Neural cell (in vitro differentiated cells): ENCODE data around the gene JHY. TPM values are rescaled to one million over a fixed set of nuclear protein-coding genes. Genes with fewer than 3 reads are reported as not detected.

Source experiments
- H2AFZ ChIP-seq: fragments of 200-600, 300-800 bp; sonication (generic), shearing (Covaris generic); 2 replicates; pipeline ENCODE4 v1.6.0; 2014; ENCODE audit warnings: low read depth, mild to moderate bottlenecking, antibody characterized with exemption, low read length, moderate library complexity
- H3F3A ChIP-seq: fragments of 200-600 bp; shearing (Covaris generic); 2 replicates; pipeline ENCODE4 v1.6.1; 2016; ENCODE audit warnings: mild to moderate bottlenecking, moderate library complexity, mixed read lengths, antibody characterized with exemption, low read length; ENCODE audit not compliant: insufficient read depth, poor library complexity, severe bottlenecking
- H3K27ac ChIP-seq: fragments of 200-600, 300-800 bp; sonication (generic), shearing (Covaris generic); 2 replicates; pipeline ENCODE4 v1.5.1; 2014; ENCODE audit warnings: mild to moderate bottlenecking, low read length, moderate library complexity
- H3K27me3 ChIP-seq: fragments of 300-800, 200-600 bp; sonication (generic), shearing (Covaris generic); 2 replicates; pipeline ENCODE4 v1.6.0; 2014; ENCODE audit warnings: mild to moderate bottlenecking, low read depth, low read length, moderate library complexity; ENCODE audit not compliant: insufficient read depth
- H3K36me3 ChIP-seq: fragments of 300-800, 200-600 bp; sonication (generic), shearing (Covaris generic); 2 replicates; pipeline ENCODE4 v1.5.1; 2014; ENCODE audit warnings: mild to moderate bottlenecking, antibody characterized with exemption, low read length, moderate library complexity; ENCODE audit not compliant: insufficient read depth
- H3K4me2 ChIP-seq: fragments of 300-800, 200-600 bp; sonication (generic), shearing (Covaris generic); 2 replicates; pipeline ENCODE4 v1.6.0; 2014; ENCODE audit warnings: mild to moderate bottlenecking, low read length
- H3K4me3 ChIP-seq: fragments of 300-800, 200-600 bp; sonication (generic), shearing (Covaris generic); 2 replicates; pipeline ENCODE4 v1.5.1; 2014; ENCODE audit warnings: mild to moderate bottlenecking, low read length, moderate library complexity
- H3K79me2 ChIP-seq: fragments of 200-600 bp; shearing (Covaris generic); replicated peaks from 2 replicates; pipeline ENCODE4 v1.6.0; 2014; ENCODE audit warnings: mild to moderate bottlenecking, low read length, moderate library complexity; ENCODE audit not compliant: insufficient read depth
- H3K9ac ChIP-seq: fragments of 300-800, 200-600 bp; sonication (generic), shearing (Covaris generic); 2 replicates; pipeline ENCODE4 v1.6.1; 2016; ENCODE audit warnings: mild to moderate bottlenecking, low read length, mixed read lengths
- H3K9me2 ChIP-seq: fragments of 200-600 bp; shearing (Covaris generic); 2 replicates; pipeline ENCODE4 v1.6.1; 2016; ENCODE audit warnings: mild to moderate bottlenecking, low read length, mixed read lengths; ENCODE audit not compliant: insufficient read depth
- H3K9me3 ChIP-seq: fragments of 200-600, 300-800 bp; sonication (generic), shearing (Covaris generic); 2 replicates; pipeline ENCODE4 v1.6.1; 2016; ENCODE audit warnings: mild to moderate bottlenecking, mixed run types, low read length, moderate library complexity, mixed read lengths
- H4K20me1 ChIP-seq: fragments of 200-600 bp; shearing (Covaris generic); 2 replicates; pipeline ENCODE4 v1.6.1; 2016; ENCODE audit warnings: mild to moderate bottlenecking, mixed run types; ENCODE audit not compliant: insufficient read depth
- EP300 ChIP-seq: fragments of 450-650 bp; conservative IDR thresholded peaks from 2 replicates; pipeline ENCODE4 v1.6.1; 2014; ENCODE audit warnings: antibody characterized with exemption, mild to moderate bottlenecking, moderate library complexity; ENCODE audit not compliant: poor library complexity, severe bottlenecking
- EZH2 ChIP-seq: fragments of 200-600, 300-800 bp; shearing (Covaris generic), sonication (generic); IDR thresholded peaks from 2 replicates; pipeline ENCODE4 v1.6.1; 2014; ENCODE audit warnings: antibody characterized with exemption, low read length, borderline replicate concordance, mild to moderate bottlenecking; ENCODE audit not compliant: insufficient read depth, poor library complexity, severe bottlenecking
- MXI1 ChIP-seq: fragments of 450-650 bp; conservative IDR thresholded peaks from 2 replicates; pipeline ENCODE4 v1.6.1; 2014; ENCODE audit warnings: antibody characterized with exemption, mild to moderate bottlenecking; ENCODE audit not compliant: poor library complexity, severe bottlenecking
- POLR2AphosphoS5 ChIP-seq: IDR thresholded peaks from 2 replicates; pipeline ENCODE4 v1.6.1; 2012
- RAD21 ChIP-seq: fragments of 450-650 bp; conservative IDR thresholded peaks from 2 replicates; pipeline ENCODE4 v1.6.1; 2014; ENCODE audit warnings: antibody characterized with exemption, mild to moderate bottlenecking, moderate library complexity
- SMC3 ChIP-seq: fragments of 450-650 bp; conservative IDR thresholded peaks from 2 replicates; pipeline ENCODE4 v1.6.1; 2014; ENCODE audit warnings: antibody characterized with exemption, mild to moderate bottlenecking, moderate library complexity; ENCODE audit not compliant: poor library complexity
- TAF1 ChIP-seq: IDR thresholded peaks from 2 replicates; pipeline ENCODE4 v1.6.1; 2012; ENCODE audit warnings: low read depth
- polyA plus RNA-seq: library from polyadenylated mRNA; depleted of rRNA; stranded (reverse); fragments of >200 nt; gene quantifications from 2 replicates; pipeline ENCODE4 v1.2.3, GENCODE V29; 2014
- TF ChIP-seq, protein P1 (sequence below): IDR thresholded peaks from 2 replicates; pipeline ENCODE4 v1.6.1; 2012; ENCODE audit warnings: borderline replicate concordance
- TF ChIP-seq, protein P2 (sequence below): fragments of 450-650 bp; IDR thresholded peaks from 2 replicates; pipeline ENCODE4 v1.5.1; 2014; ENCODE audit warnings: antibody characterized with exemption, mild to moderate bottlenecking, moderate library complexity; ENCODE audit not compliant: poor library complexity, severe bottlenecking

Gene JHY
- polyA plus RNA-seq, 1 donor from 2014 or later, result 0.37 TPM

DNA sequence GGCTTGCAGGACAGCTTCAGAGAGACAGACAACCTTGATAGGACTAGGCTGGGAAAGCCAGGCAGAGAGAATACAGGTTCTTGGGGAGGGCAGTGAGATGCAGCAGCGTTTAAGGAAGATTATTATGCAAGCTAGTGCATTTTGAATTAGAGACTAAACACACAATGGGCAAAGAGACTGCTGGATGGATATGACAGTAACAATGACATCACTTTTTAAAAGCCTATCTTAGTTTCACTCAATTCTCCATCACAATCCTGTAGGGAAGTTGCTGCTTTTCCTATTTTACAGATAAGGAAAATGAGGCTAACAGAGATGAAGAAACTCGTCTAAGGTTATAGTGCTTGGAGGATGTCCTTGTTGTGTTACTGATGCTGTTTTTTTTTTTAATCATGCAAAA is 5.6 kb downstream of the JHY start:
- Histone ChIP-seq H2AFZ (no peak overlapping the region), H3K27ac (no peak overlapping the region), H3K27me3 (peaks cover 10% of the 10 kb centered on the region), H3K4me3 (no peak overlapping the region), H3K4me2 (no peak overlapping the region), H3F3A (no peaks in the 10 kb centered on the region), H3K9me3 (no peaks in the 10 kb centered on the region), H3K9me2 (no peaks in the 10 kb centered on the region), H3K9ac (no peak overlapping the region), H3K36me3 (no peaks in the 10 kb centered on the region), H3K79me2 (no peaks in the 10 kb centered on the region), H4K20me1 (no peaks in the 10 kb centered on the region)
- no peak for TF ChIP-seq RAD21
- TF ChIP-seq EZH2, result no peak
- no peak for TF ChIP-seq EP300
- TF ChIP-seq TAF1, result no peak
- TF ChIP-seq, protein P1, sequence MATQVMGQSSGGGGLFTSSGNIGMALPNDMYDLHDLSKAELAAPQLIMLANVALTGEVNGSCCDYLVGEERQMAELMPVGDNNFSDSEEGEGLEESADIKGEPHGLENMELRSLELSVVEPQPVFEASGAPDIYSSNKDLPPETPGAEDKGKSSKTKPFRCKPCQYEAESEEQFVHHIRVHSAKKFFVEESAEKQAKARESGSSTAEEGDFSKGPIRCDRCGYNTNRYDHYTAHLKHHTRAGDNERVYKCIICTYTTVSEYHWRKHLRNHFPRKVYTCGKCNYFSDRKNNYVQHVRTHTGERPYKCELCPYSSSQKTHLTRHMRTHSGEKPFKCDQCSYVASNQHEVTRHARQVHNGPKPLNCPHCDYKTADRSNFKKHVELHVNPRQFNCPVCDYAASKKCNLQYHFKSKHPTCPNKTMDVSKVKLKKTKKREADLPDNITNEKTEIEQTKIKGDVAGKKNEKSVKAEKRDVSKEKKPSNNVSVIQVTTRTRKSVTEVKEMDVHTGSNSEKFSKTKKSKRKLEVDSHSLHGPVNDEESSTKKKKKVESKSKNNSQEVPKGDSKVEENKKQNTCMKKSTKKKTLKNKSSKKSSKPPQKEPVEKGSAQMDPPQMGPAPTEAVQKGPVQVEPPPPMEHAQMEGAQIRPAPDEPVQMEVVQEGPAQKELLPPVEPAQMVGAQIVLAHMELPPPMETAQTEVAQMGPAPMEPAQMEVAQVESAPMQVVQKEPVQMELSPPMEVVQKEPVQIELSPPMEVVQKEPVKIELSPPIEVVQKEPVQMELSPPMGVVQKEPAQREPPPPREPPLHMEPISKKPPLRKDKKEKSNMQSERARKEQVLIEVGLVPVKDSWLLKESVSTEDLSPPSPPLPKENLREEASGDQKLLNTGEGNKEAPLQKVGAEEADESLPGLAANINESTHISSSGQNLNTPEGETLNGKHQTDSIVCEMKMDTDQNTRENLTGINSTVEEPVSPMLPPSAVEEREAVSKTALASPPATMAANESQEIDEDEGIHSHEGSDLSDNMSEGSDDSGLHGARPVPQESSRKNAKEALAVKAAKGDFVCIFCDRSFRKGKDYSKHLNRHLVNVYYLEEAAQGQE, result no peak
- TF ChIP-seq, protein P2, sequence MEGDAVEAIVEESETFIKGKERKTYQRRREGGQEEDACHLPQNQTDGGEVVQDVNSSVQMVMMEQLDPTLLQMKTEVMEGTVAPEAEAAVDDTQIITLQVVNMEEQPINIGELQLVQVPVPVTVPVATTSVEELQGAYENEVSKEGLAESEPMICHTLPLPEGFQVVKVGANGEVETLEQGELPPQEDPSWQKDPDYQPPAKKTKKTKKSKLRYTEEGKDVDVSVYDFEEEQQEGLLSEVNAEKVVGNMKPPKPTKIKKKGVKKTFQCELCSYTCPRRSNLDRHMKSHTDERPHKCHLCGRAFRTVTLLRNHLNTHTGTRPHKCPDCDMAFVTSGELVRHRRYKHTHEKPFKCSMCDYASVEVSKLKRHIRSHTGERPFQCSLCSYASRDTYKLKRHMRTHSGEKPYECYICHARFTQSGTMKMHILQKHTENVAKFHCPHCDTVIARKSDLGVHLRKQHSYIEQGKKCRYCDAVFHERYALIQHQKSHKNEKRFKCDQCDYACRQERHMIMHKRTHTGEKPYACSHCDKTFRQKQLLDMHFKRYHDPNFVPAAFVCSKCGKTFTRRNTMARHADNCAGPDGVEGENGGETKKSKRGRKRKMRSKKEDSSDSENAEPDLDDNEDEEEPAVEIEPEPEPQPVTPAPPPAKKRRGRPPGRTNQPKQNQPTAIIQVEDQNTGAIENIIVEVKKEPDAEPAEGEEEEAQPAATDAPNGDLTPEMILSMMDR, result no peak
- TF ChIP-seq SMC3, result no peak
- TF ChIP-seq MXI1, result no peak
- TF ChIP-seq POLR2AphosphoS5, result no peak

DNA sequence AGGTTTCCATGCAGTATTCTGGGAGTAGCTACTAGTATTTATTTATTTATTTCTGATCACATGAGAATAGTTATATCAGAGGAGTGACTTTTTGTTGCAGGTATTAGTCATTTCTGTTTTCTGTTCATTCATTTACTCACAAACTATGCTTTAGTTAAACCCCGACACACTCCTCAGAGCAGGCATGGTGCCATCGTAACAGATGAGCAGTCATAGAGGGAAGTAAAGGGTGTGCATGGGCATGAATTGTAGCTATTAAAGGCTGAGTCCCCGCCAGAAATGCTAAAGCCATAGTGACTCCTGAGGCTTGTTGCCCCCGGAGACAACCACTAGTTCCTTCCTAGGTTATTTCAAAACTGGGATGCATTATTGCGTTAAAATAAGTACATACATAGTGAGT is 10.6 kb downstream of the JHY start:
- Histone ChIP-seq H3K36me3 (no peaks in the 10 kb centered on the region), H4K20me1 (no peaks in the 10 kb centered on the region), H3K4me2 (no peak overlapping the region), H3K9me2 (no peaks in the 10 kb centered on the region), H2AFZ (no peak overlapping the region), H3K27ac (no peak overlapping the region), H3K9ac (no peak overlapping the region), H3F3A (no peaks in the 10 kb centered on the region), H3K9me3 (no peaks in the 10 kb centered on the region), H3K4me3 (no peak overlapping the region), H3K27me3 (no peaks in the 10 kb centered on the region), H3K79me2 (no peaks in the 10 kb centered on the region)
- TF ChIP-seq RAD21 (no peak), EP300 (no peak), MXI1 (no peak), TAF1 (no peak), POLR2AphosphoS5 (no peak), SMC3 (no peak), EZH2 (no peak)
- TF ChIP-seq, protein P1, result no peak
- TF ChIP-seq, protein P2, result no peak
